ENCODE data around the gene MYH7B. TPM values are rescaled to one million over a fixed set of nuclear protein-coding genes. Genes with fewer than 3 reads are reported as not detected.

MYH7B gene
- total and polyA plus RNA-seq, 2 donors (not counting 1 experiment from before 2014, with no cell fraction given), result 0.03 to 0.33 TPM

DNA sequence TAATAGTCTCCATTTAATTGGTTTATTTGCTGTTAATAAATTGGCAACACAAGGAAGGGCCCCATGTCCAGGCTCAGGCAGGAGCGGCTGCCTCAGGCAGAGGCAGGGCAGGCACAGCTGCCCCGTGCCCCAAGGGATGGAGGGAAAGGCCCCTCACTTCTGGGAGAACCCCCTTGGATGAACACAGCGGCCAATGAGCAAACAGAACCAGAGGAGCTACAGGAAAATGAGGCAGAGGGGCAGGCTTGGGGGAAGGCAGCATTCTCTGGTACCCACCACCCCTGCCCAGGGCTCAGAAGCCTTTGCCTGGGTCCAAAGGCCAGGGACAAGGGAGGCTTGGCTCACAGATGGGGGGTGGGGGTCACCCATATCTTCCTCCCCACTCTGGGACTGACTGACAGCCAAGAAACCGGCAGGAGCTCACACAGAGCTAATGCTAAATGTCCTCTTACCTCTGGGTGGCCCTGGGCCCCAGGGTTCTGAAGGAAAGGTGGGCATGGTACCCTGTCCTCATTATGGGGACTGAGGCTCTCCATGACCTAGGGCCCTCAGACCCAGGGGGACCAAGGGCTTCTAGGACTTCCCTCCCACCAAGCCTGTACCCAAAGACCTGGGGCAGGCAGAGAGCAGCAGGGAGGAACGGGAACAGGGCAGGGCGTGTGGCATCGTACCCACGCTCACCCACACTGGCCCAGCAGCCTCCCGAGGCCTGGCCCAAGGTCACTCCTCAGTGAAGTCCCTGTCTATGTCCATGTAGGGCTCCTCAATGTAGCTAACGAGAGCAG lies 47.0 kb downstream of the MYH7B start:
- H3K79me2 ChIP-seq (ENCODE audit: control insufficient read depth, insufficient read depth, low read length), result no peaks in the 10 kb centered on the region
- no peaks in the 10 kb centered on the region for H3K4me1 ChIP-seq (ENCODE audit: control insufficient read depth, extremely low read depth, insufficient read depth, low read length)
- H3K4me2 ChIP-seq (ENCODE audit: extremely low read depth, insufficient read depth, low read length), result no peak overlapping the region
- H3K36me3 ChIP-seq (ENCODE audit: control insufficient read depth, insufficient read depth, low read length), result peaks cover 49% of the 10 kb centered on the region
- no peaks in the 10 kb centered on the region for H3K27me3 ChIP-seq (ENCODE audit: control insufficient read depth, insufficient read depth, low read length)
- no peak overlapping the region for H3K27ac ChIP-seq (ENCODE audit: insufficient read depth, low read length)
- no peaks in the 10 kb centered on the region for H4K20me1 ChIP-seq (ENCODE audit: control insufficient read depth, extremely low read depth, insufficient read depth, low read length)
- DNase-seq (ENCODE audit: low read depth in 2 of 2), result no peak
- H3K9me3 ChIP-seq (ENCODE audit: control insufficient read depth, insufficient read depth, low read depth, low read length), result no peaks in the 10 kb centered on the region
- no peak overlapping the region for H3K9ac ChIP-seq (ENCODE audit: insufficient read depth, low read length)
- no peak for TF ChIP-seq EZH2 (IDR thresholded peaks at IDR 0.05; ENCODE audit: low read length, missing control alignments)
- TF ChIP-seq, protein P1, sequence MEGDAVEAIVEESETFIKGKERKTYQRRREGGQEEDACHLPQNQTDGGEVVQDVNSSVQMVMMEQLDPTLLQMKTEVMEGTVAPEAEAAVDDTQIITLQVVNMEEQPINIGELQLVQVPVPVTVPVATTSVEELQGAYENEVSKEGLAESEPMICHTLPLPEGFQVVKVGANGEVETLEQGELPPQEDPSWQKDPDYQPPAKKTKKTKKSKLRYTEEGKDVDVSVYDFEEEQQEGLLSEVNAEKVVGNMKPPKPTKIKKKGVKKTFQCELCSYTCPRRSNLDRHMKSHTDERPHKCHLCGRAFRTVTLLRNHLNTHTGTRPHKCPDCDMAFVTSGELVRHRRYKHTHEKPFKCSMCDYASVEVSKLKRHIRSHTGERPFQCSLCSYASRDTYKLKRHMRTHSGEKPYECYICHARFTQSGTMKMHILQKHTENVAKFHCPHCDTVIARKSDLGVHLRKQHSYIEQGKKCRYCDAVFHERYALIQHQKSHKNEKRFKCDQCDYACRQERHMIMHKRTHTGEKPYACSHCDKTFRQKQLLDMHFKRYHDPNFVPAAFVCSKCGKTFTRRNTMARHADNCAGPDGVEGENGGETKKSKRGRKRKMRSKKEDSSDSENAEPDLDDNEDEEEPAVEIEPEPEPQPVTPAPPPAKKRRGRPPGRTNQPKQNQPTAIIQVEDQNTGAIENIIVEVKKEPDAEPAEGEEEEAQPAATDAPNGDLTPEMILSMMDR (conservative IDR thresholded peaks at IDR 0.05 in 1 of 2, IDR thresholded peaks at IDR 0.05 in 1 of 2; ENCODE audit: low read depth in 1 of 2, low read length in 2 of 2), result no peak
- H3K4me3 ChIP-seq (replicated peaks in 1 of 4; ENCODE audit: control extremely low read depth in 1 of 4, insufficient read depth in 1 of 4, low read depth in 3 of 4, low read length in 4 of 4), result no peak overlapping the region
- no peak overlapping the region for H2AFZ ChIP-seq (ENCODE audit: low read length)

DNA sequence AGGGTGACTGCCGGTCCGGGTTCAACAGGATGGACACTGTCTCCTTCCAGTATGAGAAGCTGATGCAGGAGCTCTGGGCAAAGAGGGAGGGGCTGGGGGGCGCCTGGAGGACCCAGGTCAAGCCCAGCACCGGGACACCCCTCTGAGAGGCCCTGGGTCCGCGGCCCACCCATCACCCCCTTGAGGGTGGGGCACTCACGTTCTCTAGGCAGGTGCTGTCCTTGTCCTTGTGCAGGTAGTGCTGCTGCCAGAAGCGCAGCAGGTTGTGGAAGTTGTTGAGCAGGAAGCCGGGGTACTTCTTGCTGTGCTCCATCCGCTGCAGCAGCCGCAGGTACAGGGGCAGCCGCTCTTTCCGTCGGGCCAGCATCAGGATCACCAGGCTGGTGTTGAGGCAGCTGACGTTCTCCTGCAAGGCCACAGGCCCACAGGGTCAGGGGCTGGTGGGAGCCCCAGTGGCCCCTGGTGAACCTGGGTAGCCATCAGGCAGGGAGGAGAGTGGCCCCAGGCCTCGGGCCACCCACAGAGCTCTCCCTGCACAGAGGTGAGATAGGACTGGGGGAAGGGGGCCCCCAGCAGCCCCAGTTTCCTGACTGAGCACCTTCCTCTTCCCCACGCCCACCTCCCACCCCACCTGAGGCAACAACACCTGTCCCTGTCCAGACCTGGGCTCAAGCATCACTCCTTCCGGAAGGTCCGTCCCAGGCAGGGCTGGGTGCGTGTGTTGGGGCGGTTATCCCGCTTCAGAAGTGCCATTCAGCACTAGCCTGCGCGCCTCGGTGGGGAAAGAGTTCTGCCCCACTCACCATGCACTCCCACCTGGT lies 47.8 kb downstream of the MYH7B start:
- peaks cover 53% of the 10 kb centered on the region for H3K36me3 ChIP-seq (ENCODE audit: control insufficient read depth, insufficient read depth, low read length)
- H3K27me3 ChIP-seq (ENCODE audit: control insufficient read depth, insufficient read depth, low read length), result no peaks in the 10 kb centered on the region

More for the DNA sequence above, 47.8 kb downstream of the MYH7B start:
- H3K27ac ChIP-seq (ENCODE audit: insufficient read depth, low read length), result no peak overlapping the region
- H3K4me2 ChIP-seq (ENCODE audit: extremely low read depth, insufficient read depth, low read length), result no peak overlapping the region
- no peaks in the 10 kb centered on the region for H4K20me1 ChIP-seq (ENCODE audit: control insufficient read depth, extremely low read depth, insufficient read depth, low read length)
- TF ChIP-seq EZH2 (IDR thresholded peaks at IDR 0.05; ENCODE audit: low read length, missing control alignments), result no peak
- TF ChIP-seq, protein P1 (conservative IDR thresholded peaks at IDR 0.05 in 1 of 2, IDR thresholded peaks at IDR 0.05 in 1 of 2; ENCODE audit: low read depth in 1 of 2, low read length in 2 of 2), result no peak
- no peak overlapping the region for H3K9ac ChIP-seq (ENCODE audit: insufficient read depth, low read length)
- H2AFZ ChIP-seq (ENCODE audit: low read length), result no peak overlapping the region
- no peak overlapping the region for H3K4me3 ChIP-seq (replicated peaks in 1 of 4; ENCODE audit: control extremely low read depth in 1 of 4, insufficient read depth in 1 of 4, low read depth in 3 of 4, low read length in 4 of 4)
- no peaks in the 10 kb centered on the region for H3K4me1 ChIP-seq (ENCODE audit: control insufficient read depth, extremely low read depth, insufficient read depth, low read length)
- DNase-seq (ENCODE audit: low read depth in 2 of 2), result no peak
- no peaks in the 10 kb centered on the region for H3K9me3 ChIP-seq (ENCODE audit: control insufficient read depth, insufficient read depth, low read depth, low read length)
- H3K79me2 ChIP-seq (ENCODE audit: control insufficient read depth, insufficient read depth, low read length), result no peaks in the 10 kb centered on the region
